Peyer's patch (tissue), 4 donors: ENCODE measurements around the gene ZFPM1.

ENCODE experiments used
- POLR2A ChIP-seq, 2 donors: fragments of 450-650 bp; IDR thresholded peaks; one replicate each; pipeline ENCODE4 v1.5.1; 2017; ENCODE audit warnings: antibody characterized with exemption in 2 of 2, mild to moderate bottlenecking in 2 of 2, moderate library complexity in 2 of 2
- TF ChIP-seq, protein P1 (sequence below), 6 experiments: fragments of 450-650 bp in 4 of 6; fragments of 200-600 bp in 2 of 6; sonication (generic) in 1 of 6; IDR thresholded peaks; one replicate each; pipeline ENCODE4 v1.5.1; 2017 to 2019; ENCODE audit warnings: antibody characterized with exemption in 6 of 6, mild to moderate bottlenecking in 3 of 6, moderate library complexity in 1 of 6

DNA sequence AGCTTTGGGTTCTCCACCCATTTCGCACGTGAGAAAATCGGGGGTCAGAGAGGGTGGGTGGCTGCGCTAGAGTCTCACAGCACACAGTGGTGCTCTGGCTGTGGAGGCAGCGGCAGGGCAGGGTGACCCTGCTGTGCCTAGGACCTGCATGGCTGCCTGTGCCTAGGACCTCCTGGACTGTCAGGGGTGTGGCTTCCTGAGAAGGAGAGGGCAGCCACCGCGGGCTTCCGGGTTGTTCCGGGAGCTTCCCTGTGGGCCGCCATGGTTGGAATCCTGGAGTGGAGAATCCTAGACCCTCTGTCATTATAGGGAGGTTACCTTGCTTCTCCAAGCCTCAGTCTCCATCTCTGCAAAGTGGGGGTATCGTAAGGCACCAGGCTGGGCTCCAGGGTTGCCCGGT lies 9.3 kb downstream of the ZFPM1 start:
- TF ChIP-seq, protein P1, sequence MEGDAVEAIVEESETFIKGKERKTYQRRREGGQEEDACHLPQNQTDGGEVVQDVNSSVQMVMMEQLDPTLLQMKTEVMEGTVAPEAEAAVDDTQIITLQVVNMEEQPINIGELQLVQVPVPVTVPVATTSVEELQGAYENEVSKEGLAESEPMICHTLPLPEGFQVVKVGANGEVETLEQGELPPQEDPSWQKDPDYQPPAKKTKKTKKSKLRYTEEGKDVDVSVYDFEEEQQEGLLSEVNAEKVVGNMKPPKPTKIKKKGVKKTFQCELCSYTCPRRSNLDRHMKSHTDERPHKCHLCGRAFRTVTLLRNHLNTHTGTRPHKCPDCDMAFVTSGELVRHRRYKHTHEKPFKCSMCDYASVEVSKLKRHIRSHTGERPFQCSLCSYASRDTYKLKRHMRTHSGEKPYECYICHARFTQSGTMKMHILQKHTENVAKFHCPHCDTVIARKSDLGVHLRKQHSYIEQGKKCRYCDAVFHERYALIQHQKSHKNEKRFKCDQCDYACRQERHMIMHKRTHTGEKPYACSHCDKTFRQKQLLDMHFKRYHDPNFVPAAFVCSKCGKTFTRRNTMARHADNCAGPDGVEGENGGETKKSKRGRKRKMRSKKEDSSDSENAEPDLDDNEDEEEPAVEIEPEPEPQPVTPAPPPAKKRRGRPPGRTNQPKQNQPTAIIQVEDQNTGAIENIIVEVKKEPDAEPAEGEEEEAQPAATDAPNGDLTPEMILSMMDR (IDR thresholded peaks at IDR 0.05): no peak
- no peak for TF ChIP-seq POLR2A (IDR thresholded peaks at IDR 0.05)
